Measurements from ENCODE around the gene HOXB6.

The HOXB6 gene

GRCh38 chr17:48551214-48551555, 53.6 kb downstream of the HOXB6 start:
- no peak for FAIRE-seq

- no peak for FAIRE-seq
Measured at GRCh38 chr17:48550502-48551213, 54.1 kb downstream of the HOXB6 start.

DNA sequence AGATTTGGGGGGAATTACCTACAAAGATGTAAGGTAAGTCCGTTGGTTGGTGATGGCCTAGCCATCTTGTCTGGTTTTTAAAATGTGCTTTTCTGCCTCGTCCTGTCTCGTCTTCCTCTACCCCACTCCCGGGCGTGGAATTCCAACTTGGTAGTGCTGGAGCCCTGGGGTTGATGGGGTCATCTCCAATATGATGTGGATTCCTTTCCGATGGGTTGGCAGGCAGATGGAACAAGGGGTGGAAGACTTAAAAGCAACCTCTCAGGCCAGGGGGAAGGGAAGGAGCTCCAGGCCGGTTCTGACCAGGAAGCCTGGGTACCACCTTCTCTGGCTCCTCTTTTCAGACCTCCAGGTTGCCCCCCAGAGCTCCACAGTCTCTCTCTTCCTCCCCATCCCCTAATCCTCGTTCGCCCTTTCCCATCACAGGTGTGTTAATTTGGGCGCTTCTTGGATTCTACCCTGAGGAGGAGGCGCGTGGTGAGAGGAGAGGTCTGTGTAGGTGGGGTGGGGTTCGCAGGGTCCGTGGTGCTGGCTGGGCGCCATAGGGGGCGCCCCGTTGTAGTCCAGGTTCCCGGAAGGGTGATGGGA, 54.8 kb downstream of the HOXB6 start:
- no peak for FAIRE-seq

DNA sequence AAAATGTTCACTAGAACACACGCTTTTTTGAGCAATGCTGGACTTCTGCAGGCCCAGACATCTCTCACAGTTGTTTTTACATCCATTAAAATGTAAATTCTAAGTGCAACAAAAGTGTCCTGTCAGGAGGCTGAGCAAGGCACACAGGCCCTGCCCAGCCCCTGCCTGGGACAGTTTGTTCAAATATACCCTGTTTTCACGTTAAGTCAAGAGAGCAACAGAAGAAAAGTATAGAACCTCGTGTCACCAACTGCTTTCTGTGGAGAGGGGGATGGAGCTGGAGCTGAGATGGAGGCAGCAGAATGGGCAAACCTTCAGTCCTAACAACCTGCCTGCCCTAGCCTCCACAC, 55.5 kb downstream of the HOXB6 start:
- FAIRE-seq, result no peak

DNA sequence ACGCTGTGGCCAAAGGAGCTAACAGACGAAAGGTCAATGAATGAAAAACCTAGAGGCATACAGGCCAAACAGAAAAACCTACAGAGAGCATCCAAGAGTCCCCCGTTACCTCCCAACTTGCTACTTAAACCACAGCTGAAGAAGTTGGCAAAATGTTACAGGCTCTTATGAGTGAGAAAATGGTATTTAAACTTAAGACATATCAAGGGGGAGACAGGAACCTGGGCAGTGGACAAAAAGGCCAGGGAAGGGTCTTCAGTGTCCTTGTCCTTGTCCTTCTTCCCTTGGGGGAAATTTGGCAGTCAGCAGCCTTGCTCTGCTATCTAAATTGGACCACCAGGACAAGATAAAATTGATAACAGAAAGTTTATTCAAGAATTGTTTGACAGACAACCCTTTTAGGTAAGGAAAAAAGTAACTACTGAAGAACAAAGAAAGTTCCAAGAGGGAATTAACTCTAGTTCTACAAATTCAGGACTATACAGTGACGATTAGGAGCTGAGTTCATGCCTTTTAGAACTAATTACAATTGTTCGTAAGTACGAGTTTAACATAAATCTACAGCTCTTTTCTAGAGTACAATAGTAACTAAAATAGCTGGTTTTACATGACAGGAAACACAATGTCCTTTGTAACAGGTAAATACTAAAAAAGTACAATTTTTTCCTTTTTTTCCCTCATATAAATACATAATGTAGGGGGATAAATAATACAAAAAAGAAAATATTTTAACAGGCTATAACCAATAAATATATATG, 56.1 kb downstream of the HOXB6 start:
- no peak for FAIRE-seq

DNA sequence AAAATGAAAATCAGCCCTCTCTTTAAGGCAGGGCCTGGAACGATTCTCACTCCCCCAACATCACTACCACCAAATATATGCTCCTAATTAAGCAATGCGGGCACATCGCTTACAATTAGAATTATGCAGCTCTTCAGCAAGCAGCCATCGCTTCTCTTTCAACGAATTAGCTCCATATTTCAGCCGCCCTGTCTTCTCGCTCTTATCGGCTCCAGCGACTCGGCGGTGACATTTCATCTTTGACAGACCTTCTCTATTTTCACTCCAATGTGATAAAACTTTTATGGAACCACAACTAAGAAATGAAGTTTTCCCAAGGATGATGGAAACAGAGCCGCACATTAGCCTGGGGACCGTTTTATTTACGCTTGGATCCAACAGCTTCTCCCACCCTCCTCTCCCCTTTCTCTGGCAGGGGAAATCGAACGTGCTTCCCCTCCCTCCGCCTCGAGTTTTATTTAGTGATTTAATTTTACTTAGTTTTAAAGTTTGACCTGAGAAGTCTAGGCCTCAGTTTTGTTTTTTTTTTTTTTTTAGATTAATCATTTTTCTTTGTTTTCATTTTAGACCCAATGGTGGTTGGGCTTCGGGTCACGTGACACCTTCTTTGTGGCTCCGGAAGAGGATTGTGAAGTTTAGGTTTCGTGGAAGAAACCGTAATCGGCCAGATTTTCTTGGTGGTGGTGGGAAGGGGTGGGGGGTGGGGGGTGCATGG, 56.8 kb downstream of the HOXB6 start:
- FAIRE-seq, result no peak

GRCh38 chr17:48546924-48547807, 57.6 kb downstream of the HOXB6 start:
- no peak for FAIRE-seq

- FAIRE-seq, result no peak
Measured at GRCh38 chr17:48546137-48546923, 58.5 kb downstream of the HOXB6 start.

All from islet of Langerhans (tissue), 1 donor.